Bronchus fibroblast of lung (primary cell): Measurements from ENCODE around the gene PHF3. TPM values are rescaled to one million over a fixed set of nuclear protein-coding genes. Genes with fewer than 3 reads are reported as not detected.

ENCODE experiments used
- total RNA-seq: library from RNA; depleted of rRNA; stranded (reverse); fragments of >200 nt; gene quantifications from 2 replicates; pipeline ENCODE4 v1.2.3, GENCODE V29; 2015

Gene PHF3, protein sequence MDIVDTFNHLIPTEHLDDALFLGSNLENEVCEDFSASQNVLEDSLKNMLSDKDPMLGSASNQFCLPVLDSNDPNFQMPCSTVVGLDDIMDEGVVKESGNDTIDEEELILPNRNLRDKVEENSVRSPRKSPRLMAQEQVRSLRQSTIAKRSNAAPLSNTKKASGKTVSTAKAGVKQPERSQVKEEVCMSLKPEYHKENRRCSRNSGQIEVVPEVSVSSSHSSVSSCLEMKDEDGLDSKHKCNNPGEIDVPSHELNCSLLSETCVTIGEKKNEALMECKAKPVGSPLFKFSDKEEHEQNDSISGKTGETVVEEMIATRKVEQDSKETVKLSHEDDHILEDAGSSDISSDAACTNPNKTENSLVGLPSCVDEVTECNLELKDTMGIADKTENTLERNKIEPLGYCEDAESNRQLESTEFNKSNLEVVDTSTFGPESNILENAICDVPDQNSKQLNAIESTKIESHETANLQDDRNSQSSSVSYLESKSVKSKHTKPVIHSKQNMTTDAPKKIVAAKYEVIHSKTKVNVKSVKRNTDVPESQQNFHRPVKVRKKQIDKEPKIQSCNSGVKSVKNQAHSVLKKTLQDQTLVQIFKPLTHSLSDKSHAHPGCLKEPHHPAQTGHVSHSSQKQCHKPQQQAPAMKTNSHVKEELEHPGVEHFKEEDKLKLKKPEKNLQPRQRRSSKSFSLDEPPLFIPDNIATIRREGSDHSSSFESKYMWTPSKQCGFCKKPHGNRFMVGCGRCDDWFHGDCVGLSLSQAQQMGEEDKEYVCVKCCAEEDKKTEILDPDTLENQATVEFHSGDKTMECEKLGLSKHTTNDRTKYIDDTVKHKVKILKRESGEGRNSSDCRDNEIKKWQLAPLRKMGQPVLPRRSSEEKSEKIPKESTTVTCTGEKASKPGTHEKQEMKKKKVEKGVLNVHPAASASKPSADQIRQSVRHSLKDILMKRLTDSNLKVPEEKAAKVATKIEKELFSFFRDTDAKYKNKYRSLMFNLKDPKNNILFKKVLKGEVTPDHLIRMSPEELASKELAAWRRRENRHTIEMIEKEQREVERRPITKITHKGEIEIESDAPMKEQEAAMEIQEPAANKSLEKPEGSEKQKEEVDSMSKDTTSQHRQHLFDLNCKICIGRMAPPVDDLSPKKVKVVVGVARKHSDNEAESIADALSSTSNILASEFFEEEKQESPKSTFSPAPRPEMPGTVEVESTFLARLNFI (N-terminal part only)
- 14.6 and 19.5 TPM in 2 replicates for total RNA-seq

DNA sequence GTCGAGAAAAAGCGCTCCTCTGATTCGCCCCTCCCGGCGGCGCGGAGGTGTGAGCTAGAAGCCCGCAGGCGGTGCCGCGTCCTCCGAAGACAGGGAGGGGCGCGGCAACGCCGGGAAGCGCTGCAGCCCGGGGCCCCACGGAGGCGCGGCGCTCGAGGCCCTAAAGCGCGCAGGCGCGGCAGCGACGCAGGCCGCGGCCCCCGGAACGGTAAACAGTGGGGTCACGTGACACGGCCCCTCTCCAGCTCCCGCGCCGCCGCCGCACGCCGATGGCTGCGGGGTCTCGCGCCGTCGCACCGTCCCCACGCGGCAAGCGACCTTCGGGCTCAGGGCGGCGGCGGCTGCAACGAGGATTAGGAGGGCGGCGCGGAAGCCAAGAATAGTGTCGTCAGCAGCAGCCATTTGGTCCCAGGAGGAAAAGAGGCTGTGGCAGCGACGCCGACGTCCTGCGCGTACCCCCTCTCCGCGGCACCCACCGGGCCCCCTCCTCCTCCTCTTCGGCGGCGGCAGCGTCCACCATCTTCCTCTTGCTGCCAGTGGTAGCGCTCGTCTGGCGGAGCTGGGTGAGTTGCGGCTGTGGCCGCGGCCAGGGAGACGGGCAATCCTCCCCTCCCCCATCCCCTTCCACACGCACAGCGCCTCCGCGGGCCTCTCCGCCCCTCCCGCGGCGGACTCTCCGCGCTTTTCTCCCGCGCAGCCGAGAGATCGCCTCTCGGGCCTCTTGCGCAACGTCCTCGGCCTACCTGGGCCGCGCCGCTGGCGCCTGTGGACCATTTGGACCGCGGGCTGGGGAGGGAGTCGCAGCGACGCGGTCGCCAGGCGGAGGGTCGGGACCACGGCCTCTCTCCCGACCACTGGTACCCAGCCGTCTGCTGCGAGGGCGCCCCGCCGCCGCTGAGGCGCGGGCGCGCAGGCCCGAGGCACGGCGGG, at the start of gene PHF3:
PHF3 (plus strand) TSS at position 215 of the 930 bp plus-strand sequence. CDS start 10,750 bp downstream, outside the sequence.

Other genes with a start within 250 kb of the PHF3 start
- 14.6 and 14.7 TPM in 2 replicates for gene PTP4A1, start 63.3 kb upstream of the PHF3 start, total RNA-seq